ENCODE data around the gene RNFT2.

- TF ChIP-seq CTCF (IDR thresholded peaks at IDR 0.05) (no peak), POLR2A (IDR thresholded peaks at IDR 0.05) (no peak)
Observed at GRCh38 chr12:116799955-116800354, 61.8 kb downstream of the RNFT2 start.

All from esophagus squamous epithelium (tissue), 4 donors.